Liver (tissue), 3 donors: ENCODE data around the gene DMRTB1.

Source experiments
- ATF3 ChIP-seq: IDR thresholded peaks from 2 replicates; pipeline ENCODE4 v1.6.1; 2016; ENCODE audit warnings: antibody characterized with exemption
- CTCF ChIP-seq: fragments of 150-350 bp; IDR thresholded peaks from 2 replicates; pipeline ENCODE4 v1.5.1; 2017; ENCODE audit warnings: improper control_type of control experiment, low read depth, low read length; ENCODE audit not compliant: missing input control
- EGR1 ChIP-seq, 2 donors: IDR thresholded peaks; 2 replicates each; pipeline ENCODE4 v1.6.1; 2016 to 2018; ENCODE audit warnings: antibody characterized with exemption in 2 of 2, low read depth in 2 of 2
- FOXA1 ChIP-seq: IDR thresholded peaks from 2 replicates; pipeline ENCODE4 v1.6.1; 2016; ENCODE audit warnings: antibody characterized with exemption
- SP1 ChIP-seq: IDR thresholded peaks from 2 replicates; pipeline ENCODE4 v1.6.1; 2018; ENCODE audit warnings: antibody characterized with exemption, mild to moderate bottlenecking
- donor health status: healthy.
- donor health status: healthy.

DNA sequence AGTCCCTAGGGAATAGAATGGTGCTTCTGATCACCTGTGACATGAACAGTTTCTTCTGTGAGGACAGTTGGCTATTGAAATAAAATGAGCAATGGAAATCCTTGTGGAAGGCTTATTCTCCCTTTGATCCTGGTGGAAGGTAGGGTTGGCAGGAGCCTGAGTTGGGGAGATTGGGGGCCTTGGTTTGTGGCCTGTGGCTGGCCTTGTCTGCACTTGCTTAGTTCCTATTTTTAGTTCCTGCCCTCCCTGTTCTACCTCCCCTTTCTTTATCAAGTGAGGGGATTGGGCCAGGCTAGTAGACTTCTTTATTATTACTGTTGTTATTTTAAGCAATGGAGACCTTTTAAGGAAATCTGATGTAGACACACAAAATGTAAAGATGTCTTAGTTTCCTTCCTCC, 8.2 kb downstream of the DMRTB1 start:
- TF ChIP-seq CTCF (no peak), EGR1 (IDR thresholded peaks at IDR 0.05; ENCODE audit: low read depth in 2 of 2) (no peak), ATF3 (no peak), FOXA1 (no peak), SP1 (no peak)
